ENCODE measurements around the gene LAMA3.

Gene LAMA3

DNA sequence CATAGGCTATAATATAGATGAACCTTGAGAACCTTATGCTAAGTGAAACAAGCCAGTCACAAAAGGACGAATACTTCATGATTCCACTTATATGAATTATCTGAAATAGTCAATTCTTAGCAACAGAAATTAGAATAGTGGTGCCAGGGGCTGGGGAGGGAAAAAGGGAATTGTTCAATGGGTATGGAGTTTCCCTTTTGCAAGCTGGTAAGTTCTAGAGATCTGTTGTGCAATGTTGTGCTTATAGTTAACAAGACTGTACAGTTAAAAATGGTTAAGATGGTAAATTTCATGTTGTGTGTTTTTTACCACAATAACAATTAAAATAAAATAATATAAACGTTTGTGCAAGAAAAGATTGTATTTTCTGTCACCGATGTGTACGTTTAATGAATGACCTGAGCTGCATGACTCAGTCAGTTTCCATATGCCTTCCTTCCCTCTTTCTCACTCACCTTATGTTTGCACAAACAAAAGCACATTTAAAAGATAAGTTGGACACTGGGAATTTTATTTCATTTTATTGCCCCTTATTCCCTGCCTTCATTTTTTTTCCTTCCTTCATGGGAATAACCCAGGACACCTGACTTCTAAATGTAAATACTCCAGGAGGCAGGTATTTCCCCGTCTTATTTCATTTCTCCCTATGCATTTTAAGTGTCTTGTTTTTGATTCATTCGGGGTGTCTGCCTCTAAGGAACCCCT lies 181.6 kb downstream of the LAMA3 start:
- TF ChIP-seq ZNF274 (IDR thresholded peaks at IDR 0.05; ENCODE audit: low read depth, low read length) (no peak), SUZ12 (IDR thresholded peaks at IDR 0.05; ENCODE audit: extremely low read depth, insufficient read depth, insufficient read length) (no peak), YY1 (IDR thresholded peaks at IDR 0.05; ENCODE audit: insufficient read depth, insufficient read length) (no peak)
- no peak overlapping the region for H3K4me3 ChIP-seq (ENCODE audit: insufficient read length, low read depth)
- H3K9ac ChIP-seq (ENCODE audit: insufficient read length, low read depth): no peak overlapping the region
- peaks cover 3% of the 10 kb centered on the region for H3K4me1 ChIP-seq (ENCODE audit: insufficient read depth, insufficient read length)
- no peaks in the 10 kb centered on the region for H3K27me3 ChIP-seq (ENCODE audit: insufficient read depth, insufficient read length)
- H3K9me3 ChIP-seq (ENCODE audit: insufficient read depth, low read length): no peaks in the 10 kb centered on the region
- no peaks in the 10 kb centered on the region for H3K36me3 ChIP-seq (ENCODE audit: insufficient read depth, insufficient read length, low read length)
- no peak for DNase-seq (ENCODE audit: low read depth, low spot score)

DNA sequence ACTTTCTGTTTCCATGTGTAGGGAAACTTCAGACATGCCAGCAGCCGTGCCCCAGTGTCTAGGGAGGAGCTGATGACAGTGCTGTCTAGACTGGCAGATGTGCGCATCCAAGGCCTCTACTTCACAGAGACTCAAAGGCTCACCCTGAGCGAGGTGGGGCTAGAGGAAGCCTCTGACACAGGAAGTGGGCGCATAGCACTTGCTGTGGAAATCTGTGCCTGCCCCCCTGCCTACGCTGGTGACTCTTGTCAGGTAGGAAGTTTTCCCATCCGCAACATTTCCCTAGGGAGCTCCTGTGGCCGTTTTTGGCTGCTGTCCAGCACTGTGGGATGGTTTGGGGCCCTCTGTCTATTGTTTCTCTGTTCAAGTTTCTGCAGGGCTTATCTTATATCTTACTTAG lies 182.2 kb downstream of the LAMA3 start:
- no peak overlapping the region for H3K4me3 ChIP-seq (ENCODE audit: insufficient read length, low read depth)
- peaks cover 3% of the 10 kb centered on the region for H3K4me1 ChIP-seq (ENCODE audit: insufficient read depth, insufficient read length)
- no peaks in the 10 kb centered on the region for H3K36me3 ChIP-seq (ENCODE audit: insufficient read depth, insufficient read length, low read length)
- H3K9ac ChIP-seq (ENCODE audit: insufficient read length, low read depth): no peak overlapping the region
- no peaks in the 10 kb centered on the region for H3K9me3 ChIP-seq (ENCODE audit: insufficient read depth, low read length)
- H3K27me3 ChIP-seq (ENCODE audit: insufficient read depth, insufficient read length): no peaks in the 10 kb centered on the region
- no peak for TF ChIP-seq ZNF274 (IDR thresholded peaks at IDR 0.05; ENCODE audit: low read depth, low read length)
- DNase-seq (ENCODE audit: low read depth, low spot score): no peak

DNA sequence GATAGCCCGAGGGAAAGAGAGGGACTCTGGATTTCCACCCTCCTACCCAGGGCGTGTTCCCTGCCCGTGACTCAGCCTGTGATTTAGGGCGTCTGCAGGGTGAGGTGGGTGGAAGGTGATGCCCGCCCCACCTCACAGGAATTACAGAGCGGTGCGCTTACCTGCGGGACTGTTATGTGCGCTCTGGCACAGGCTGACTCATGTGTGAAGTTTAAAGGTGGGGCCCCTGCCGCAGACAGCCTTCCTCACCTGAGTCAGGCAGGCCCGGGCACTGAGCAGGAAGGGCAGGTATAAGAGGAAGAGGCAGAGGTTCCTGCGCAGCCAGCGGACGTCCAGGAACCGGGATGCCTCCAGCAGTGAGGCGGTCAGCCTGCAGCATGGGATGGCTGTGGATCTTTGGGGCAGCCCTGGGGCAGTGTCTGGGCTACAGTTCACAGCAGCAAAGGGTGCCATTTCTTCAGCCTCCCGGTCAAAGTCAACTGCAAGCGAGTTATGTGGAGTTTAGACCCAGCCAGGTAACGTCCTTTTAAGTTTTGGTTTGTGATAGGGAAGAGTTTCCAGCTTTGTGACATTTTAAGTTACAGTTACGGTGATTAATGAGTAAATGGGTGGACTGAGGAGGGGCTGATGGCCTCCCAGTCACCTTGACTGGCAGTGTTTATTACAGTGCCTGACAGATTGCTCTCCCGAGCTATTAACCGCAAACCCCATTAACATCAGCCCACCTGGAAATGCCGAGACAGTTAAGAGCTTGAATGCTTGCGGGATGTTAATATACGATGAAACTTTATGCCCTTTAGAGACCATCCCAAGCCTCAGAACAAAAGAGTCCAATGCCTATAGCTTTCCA lies 183.7 kb downstream of the LAMA3 start:
- H3K9me3 ChIP-seq (ENCODE audit: insufficient read depth, low read length): no peaks in the 10 kb centered on the region
- TF ChIP-seq ZNF274 (IDR thresholded peaks at IDR 0.05; ENCODE audit: low read depth, low read length) (no peak), SUZ12 (IDR thresholded peaks at IDR 0.05; ENCODE audit: extremely low read depth, insufficient read depth, insufficient read length) (no peak), YY1 (IDR thresholded peaks at IDR 0.05; ENCODE audit: insufficient read depth, insufficient read length) (no peak)
- no peaks in the 10 kb centered on the region for H3K36me3 ChIP-seq (ENCODE audit: insufficient read depth, insufficient read length, low read length)
- no peak overlapping the region for H3K4me3 ChIP-seq (ENCODE audit: insufficient read length, low read depth)
- H3K9ac ChIP-seq (ENCODE audit: insufficient read length, low read depth): no peak overlapping the region
- H3K4me1 ChIP-seq (ENCODE audit: insufficient read depth, insufficient read length): peaks cover 3% of the 10 kb centered on the region
- no peak for DNase-seq (ENCODE audit: low read depth, low spot score)
- no peaks in the 10 kb centered on the region for H3K27me3 ChIP-seq (ENCODE audit: insufficient read depth, insufficient read length)

DNA sequence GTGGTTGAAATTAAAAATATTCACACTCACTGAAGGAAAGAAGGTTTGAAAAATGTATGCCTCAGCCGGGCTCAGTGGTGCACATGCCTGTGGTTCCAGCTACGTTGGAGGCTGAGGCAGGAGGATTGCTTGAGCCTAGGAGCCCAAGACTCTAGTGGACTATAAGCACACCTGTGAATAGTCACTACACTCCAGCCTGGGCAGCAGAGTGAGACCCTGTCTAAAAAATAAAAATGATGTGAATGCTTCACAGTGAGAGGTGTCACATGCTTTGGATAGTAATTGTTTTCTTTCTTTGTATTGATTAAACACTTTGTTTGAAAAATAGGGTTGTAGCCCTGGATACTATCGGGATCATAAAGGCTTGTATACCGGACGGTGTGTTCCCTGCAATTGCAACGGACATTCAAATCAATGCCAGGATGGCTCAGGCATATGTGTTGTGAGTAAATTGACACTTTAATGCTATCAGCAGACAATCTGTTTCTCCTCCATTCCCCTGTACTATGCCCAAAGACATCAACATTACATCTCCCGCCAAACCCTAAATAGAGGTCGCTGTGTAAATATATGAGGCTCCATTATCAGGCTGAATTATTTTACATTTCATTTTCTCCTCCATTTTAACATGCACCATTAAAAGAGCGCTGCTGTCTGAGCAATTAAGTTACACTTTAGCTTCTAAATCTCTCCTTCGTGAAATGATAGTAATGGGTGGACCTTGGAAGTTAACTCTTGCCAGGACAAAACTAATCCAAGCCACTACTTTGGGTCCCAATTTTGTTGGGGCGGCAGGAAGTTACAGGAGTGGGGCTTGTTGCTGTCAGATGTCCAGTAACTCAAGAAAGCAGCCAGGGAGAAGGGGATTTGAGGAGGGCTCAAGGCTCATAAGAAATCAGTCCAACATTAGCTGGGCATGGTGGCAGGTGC lies 187.0 kb downstream of the LAMA3 start:
- no peaks in the 10 kb centered on the region for H3K9me3 ChIP-seq (ENCODE audit: insufficient read depth, low read length)
- H3K9ac ChIP-seq (ENCODE audit: insufficient read length, low read depth): no peak overlapping the region
- DNase-seq (ENCODE audit: low read depth, low spot score): no peak
- no peaks in the 10 kb centered on the region for H3K36me3 ChIP-seq (ENCODE audit: insufficient read depth, insufficient read length, low read length)
- no peaks in the 10 kb centered on the region for H3K27me3 ChIP-seq (ENCODE audit: insufficient read depth, insufficient read length)
- no peak overlapping the region for H3K4me3 ChIP-seq (ENCODE audit: insufficient read length, low read depth)
- H3K4me1 ChIP-seq (ENCODE audit: insufficient read depth, insufficient read length): peaks cover 5% of the 10 kb centered on the region
- TF ChIP-seq SUZ12 (IDR thresholded peaks at IDR 0.05; ENCODE audit: extremely low read depth, insufficient read depth, insufficient read length): no peak
- TF ChIP-seq ZNF274 (IDR thresholded peaks at IDR 0.05; ENCODE audit: low read depth, low read length): no peak
- TF ChIP-seq YY1 (IDR thresholded peaks at IDR 0.05; ENCODE audit: insufficient read depth, insufficient read length): no peak

DNA sequence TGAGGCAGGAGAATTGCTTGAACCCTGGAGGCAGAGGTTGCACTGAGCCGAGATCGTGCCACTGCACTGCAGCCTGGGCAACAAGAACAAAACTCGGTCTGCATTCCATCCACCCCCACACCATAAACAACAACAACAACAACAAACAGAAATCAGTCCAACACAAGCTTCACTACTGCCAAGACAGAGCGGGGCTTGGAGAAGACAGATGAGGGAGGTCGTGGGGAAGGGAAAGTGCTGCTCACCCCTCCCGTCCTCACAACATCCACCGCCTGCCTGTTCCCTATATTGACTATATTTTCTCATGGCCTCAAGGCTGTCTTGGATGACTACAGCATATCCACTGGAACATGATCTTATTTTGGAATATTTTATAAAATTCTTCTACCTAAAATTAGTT lies 187.7 kb downstream of the LAMA3 start:
- Histone ChIP-seq H3K9ac (ENCODE audit: insufficient read length, low read depth) (no peak overlapping the region), H3K4me1 (ENCODE audit: insufficient read depth, insufficient read length) (peaks cover 5% of the 10 kb centered on the region), H3K27me3 (ENCODE audit: insufficient read depth, insufficient read length) (no peaks in the 10 kb centered on the region), H3K36me3 (ENCODE audit: insufficient read depth, insufficient read length, low read length) (no peaks in the 10 kb centered on the region), H3K4me3 (ENCODE audit: insufficient read length, low read depth) (no peak overlapping the region), H3K9me3 (ENCODE audit: insufficient read depth, low read length) (no peaks in the 10 kb centered on the region)
- DNase-seq (ENCODE audit: low read depth, low spot score): no peak
- no peak for TF ChIP-seq YY1 (IDR thresholded peaks at IDR 0.05; ENCODE audit: insufficient read depth, insufficient read length)
- TF ChIP-seq ZNF274 (IDR thresholded peaks at IDR 0.05; ENCODE audit: low read depth, low read length): no peak
- no peak for TF ChIP-seq SUZ12 (IDR thresholded peaks at IDR 0.05; ENCODE audit: extremely low read depth, insufficient read depth, insufficient read length)

DNA sequence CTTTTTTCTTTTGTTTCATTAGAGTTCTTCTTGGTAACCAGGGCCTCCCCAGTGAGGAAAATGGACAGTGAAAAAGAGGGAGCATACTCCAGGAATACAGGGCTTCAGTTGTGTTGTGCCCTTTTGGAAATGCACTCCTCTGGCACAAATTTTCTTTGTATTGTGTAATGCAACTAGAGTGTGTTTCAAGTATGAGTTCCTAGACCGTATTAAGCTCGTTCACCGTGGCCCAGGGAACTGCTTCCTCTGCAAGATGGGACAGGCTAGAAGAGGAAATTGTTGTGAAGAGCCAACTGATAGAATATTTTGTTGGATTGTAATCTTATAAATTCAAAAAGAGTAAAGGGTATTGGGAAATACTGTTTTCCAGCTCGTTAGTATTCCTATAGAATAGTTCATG lies 188.1 kb downstream of the LAMA3 start:
- H3K36me3 ChIP-seq (ENCODE audit: insufficient read depth, insufficient read length, low read length): no peaks in the 10 kb centered on the region
- H3K9ac ChIP-seq (ENCODE audit: insufficient read length, low read depth): no peak overlapping the region
- no peak overlapping the region for H3K4me3 ChIP-seq (ENCODE audit: insufficient read length, low read depth)
- TF ChIP-seq YY1 (IDR thresholded peaks at IDR 0.05; ENCODE audit: insufficient read depth, insufficient read length) (no peak), ZNF274 (IDR thresholded peaks at IDR 0.05; ENCODE audit: low read depth, low read length) (no peak), SUZ12 (IDR thresholded peaks at IDR 0.05; ENCODE audit: extremely low read depth, insufficient read depth, insufficient read length) (no peak)
- H3K4me1 ChIP-seq (ENCODE audit: insufficient read depth, insufficient read length): peaks cover 5% of the 10 kb centered on the region
- H3K9me3 ChIP-seq (ENCODE audit: insufficient read depth, low read length): no peaks in the 10 kb centered on the region
- no peaks in the 10 kb centered on the region for H3K27me3 ChIP-seq (ENCODE audit: insufficient read depth, insufficient read length)
- DNase-seq (ENCODE audit: low read depth, low spot score): no peak
